Colonic mucosa (tissue), 4 donors: ENCODE results near the gene GNA14. TPM values are rescaled to one million over a fixed set of nuclear protein-coding genes. Genes with fewer than 3 reads are reported as not detected.

Experiments used
- DNase-seq: peaks from one replicate; pipeline ENCODE4 v3.0.0-alpha.2; 2020
- H3K27ac ChIP-seq: fragments of 200-600 bp; one replicate; pipeline ENCODE4 v1.8.0; 2021
- H3K27me3 ChIP-seq: fragments of 200-600 bp; one replicate; pipeline ENCODE4 v1.8.0; 2021
- H3K36me3 ChIP-seq: fragments of 200-600 bp; one replicate; pipeline ENCODE4 v1.8.0; 2021
- H3K4me1 ChIP-seq: fragments of 200-600 bp; one replicate; pipeline ENCODE4 v1.8.0; 2021; ENCODE audit warnings: mild to moderate bottlenecking
- H3K4me3 ChIP-seq: fragments of 200-600 bp; one replicate; pipeline ENCODE4 v1.8.0; 2021
- H3K9ac ChIP-seq, 2 donors: one replicate each; pipeline ENCODE4 v1.7.0; 2013; ENCODE audit warnings: control low read depth in 2 of 2, low read depth in 2 of 2, low read length in 2 of 2
- H3K9me3 ChIP-seq: fragments of 200-600 bp; one replicate; pipeline ENCODE4 v1.8.0; 2021
- intact Hi-C: fragments of 100-400 bp; cut with DNase I; formaldehyde crosslinking; loops from one replicate; pipeline ENCODE4 v1.14.1; 2022
- total RNA-seq, 2 donors: library from RNA; stranded (reverse); fragmentation: NEBNext Ultra II Directional in 1 of 2; extraction: Animal tissue kit (Norgen Biotek cat#: 25700) in 1 of 2; gene quantifications; one replicate each; pipeline ENCODE4 v1.2.1, GENCODE V29; 2021
- TF ChIP-seq, protein P1 (sequence below): fragments of 200-600 bp; IDR thresholded peaks from one replicate; pipeline ENCODE4 v1.8.0; 2022; ENCODE audit warnings: antibody characterized with exemption, mild to moderate bottlenecking
- donor health status: healthy.
- donor health status: DM: no; HTN: no; CAD: no.
- donor health status: DM: no; HTN: no; CAD: no.

Gene GNA14
- total RNA-seq, 2 donors from 2014 or later: 7.9 to 11.7 TPM

DNA sequence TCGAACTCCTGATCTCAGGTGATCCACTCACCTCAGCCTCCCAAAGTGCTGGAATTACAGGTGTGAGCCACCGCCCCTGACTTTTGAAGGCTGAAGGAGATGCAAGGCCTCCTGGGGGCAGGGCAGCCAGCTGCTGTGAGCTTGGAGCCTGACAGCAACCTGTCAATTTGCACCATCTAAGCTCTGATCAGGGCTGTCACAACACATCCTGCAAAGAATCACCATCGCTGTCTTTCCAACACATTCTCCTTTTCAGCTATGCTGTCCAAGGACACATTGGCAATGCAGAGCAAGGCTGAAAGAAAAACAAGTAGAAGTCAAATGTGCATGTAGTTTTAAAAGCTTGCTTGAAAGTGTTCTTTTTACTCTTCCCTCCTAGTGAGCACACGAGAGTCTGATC is 54.6 kb downstream of the GNA14 start:
- TF ChIP-seq, protein P1, sequence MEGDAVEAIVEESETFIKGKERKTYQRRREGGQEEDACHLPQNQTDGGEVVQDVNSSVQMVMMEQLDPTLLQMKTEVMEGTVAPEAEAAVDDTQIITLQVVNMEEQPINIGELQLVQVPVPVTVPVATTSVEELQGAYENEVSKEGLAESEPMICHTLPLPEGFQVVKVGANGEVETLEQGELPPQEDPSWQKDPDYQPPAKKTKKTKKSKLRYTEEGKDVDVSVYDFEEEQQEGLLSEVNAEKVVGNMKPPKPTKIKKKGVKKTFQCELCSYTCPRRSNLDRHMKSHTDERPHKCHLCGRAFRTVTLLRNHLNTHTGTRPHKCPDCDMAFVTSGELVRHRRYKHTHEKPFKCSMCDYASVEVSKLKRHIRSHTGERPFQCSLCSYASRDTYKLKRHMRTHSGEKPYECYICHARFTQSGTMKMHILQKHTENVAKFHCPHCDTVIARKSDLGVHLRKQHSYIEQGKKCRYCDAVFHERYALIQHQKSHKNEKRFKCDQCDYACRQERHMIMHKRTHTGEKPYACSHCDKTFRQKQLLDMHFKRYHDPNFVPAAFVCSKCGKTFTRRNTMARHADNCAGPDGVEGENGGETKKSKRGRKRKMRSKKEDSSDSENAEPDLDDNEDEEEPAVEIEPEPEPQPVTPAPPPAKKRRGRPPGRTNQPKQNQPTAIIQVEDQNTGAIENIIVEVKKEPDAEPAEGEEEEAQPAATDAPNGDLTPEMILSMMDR: no peak
- DNase-seq: no peak
- Histone ChIP-seq H3K36me3 (no peaks in the 10 kb centered on the region), H3K27ac (no peak overlapping the region), H3K9ac (no peak overlapping the region), H3K9me3 (no peaks in the 10 kb centered on the region), H3K4me3 (no peak overlapping the region), H3K27me3 (no peaks in the 10 kb centered on the region), H3K4me1 (peaks cover 5% of the 10 kb centered on the region)
- intact Hi-C loops: no loop called here

DNA sequence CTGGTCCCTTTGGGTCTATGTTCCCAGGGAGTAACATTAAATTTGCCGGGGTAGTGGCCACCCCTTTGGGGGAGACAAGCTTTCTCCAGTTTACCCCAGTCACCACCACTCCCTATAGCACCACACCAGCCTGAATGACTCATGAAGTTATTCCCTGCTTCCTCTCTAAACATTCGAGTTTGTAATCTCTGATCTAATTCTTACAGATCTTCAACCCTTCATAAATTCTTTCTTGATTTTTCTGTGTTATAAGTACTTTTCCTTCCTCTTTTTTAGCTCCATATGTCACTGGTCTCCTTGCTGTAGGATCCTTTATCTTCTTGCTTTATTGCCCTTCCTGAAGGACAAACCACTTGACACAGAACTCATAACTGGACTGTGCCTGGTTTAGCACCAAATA is 55.6 kb downstream of the GNA14 start:
- no peak for DNase-seq
- H3K4me1 ChIP-seq: peaks cover 6% of the 10 kb centered on the region
- no peak overlapping the region for H3K27ac ChIP-seq
- TF ChIP-seq, protein P1: no peak
- intact Hi-C loops: no loop called here
- no peaks in the 10 kb centered on the region for H3K36me3 ChIP-seq
- no peaks in the 10 kb centered on the region for H3K9me3 ChIP-seq
- H3K4me3 ChIP-seq: no peak overlapping the region
- H3K27me3 ChIP-seq: no peaks in the 10 kb centered on the region
- no peak overlapping the region for H3K9ac ChIP-seq

DNA sequence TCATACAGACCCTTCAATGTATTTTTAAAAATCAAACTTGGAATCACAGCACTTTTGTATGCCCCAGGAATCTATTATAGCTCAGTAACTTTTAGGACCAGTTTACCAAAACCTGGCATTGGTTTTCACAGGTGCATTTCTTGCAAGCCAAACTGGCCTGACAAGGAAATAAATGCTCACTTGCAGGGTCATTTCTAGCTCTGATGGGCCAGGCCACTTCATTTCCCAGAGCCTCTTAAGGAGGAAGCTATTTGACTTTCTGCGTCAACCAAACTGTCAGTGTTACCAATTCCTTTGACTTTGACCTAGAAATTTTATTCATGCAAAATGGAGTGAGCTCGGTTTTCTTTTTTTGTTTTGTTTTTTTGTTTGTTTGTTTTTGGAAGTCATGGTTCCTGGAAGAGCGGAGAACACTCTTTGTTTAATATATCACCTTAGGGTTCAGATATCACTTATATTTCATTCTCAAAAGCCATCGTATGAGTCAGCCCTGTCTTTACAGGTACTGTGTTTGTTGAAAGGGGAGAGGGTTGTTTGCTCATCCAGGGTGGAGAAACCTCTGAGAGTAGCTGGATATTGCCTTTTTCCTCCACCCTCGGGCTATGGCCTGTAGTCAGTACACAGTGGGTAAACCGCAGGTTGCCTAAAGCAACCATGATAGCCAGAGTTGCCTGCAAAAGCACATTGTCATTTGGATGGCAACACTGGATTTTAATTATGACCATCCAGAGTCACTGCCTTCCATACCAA is 58.9 kb downstream of the GNA14 start:
- Histone ChIP-seq H3K9ac (peak overlapping the region in 1 of 2 donors; percentile 62), H3K27me3 (no peaks in the 10 kb centered on the region), H3K4me1 (peaks cover 2% of the 10 kb centered on the region), H3K4me3 (no peak overlapping the region), H3K36me3 (no peaks in the 10 kb centered on the region), H3K9me3 (no peaks in the 10 kb centered on the region), H3K27ac (peak overlapping the region; percentile 87)
- TF ChIP-seq, protein P1: no peak
- intact Hi-C loops: no loop called here
- DNase-seq: peak; percentile 83

DNA sequence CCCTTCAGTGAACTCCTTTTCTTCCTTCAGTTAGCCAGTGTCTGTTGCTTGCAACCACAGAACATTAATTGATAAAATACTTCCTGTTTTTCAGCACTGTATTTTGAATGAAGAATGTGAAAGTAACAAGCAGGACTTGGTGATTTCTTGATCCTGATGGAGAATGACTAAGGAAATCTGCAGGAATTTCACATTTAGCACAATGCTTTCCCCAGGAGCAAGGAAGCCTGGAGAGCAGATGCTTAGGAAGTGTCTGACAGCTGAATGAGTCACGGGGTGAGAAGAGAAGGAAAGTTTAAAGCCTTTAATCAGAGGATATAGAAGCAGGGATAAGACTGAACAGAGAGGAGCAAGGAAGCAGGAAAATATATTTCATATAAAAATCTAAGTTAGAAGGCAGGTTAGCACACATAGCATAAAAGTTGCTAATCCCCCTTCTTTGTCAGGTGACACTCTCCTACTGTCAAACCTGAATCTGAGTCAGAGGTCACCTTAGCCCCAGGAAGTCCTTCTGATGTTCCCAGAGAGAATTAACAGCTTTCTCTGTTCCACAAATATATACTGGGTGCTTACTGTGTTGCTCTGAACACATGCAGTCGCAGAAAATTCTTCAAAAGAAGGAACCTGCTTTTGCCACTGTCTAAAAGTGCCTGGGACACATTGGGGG is 59.7 kb downstream of the GNA14 start:
- intact Hi-C loops: no loop called here
- no peak for DNase-seq

DNA sequence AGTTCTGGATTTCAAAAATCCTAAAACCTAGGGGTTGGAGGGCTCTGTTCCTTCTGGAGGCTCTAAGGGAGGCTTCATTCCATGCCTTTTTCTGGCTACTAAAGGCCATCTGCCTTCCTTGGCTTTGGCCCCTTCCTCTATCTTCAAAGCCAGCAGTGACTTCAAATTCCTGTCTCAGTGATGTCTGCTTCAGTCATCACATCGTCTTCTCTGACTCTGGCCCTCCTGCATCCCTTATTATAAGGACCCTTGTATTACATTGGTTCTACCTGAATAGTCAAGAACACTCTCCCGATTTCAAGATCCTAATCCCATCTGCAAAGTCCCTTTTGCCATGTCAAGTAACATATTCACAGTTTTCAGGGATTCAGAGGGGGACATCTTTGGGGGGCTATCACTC is 60.3 kb downstream of the GNA14 start:
- no peaks in the 10 kb centered on the region for H3K36me3 ChIP-seq
- no peak overlapping the region for H3K9ac ChIP-seq
- DNase-seq: no peak
- intact Hi-C loops: no loop called here
- H3K27ac ChIP-seq: peak overlapping the region; percentile 87
- TF ChIP-seq, protein P1: no peak
- H3K4me1 ChIP-seq: peaks cover 2% of the 10 kb centered on the region
- H3K9me3 ChIP-seq: no peaks in the 10 kb centered on the region
- H3K27me3 ChIP-seq: no peaks in the 10 kb centered on the region
- H3K4me3 ChIP-seq: no peak overlapping the region

More for the DNA sequence above, 59.7 kb downstream of the GNA14 start:
- TF ChIP-seq, protein P1: no peak
- H3K27ac ChIP-seq: peak overlapping the region; percentile 87
- no peak overlapping the region for H3K4me3 ChIP-seq
- H3K36me3 ChIP-seq: no peaks in the 10 kb centered on the region
- peaks cover 2% of the 10 kb centered on the region for H3K4me1 ChIP-seq
- H3K9me3 ChIP-seq: no peaks in the 10 kb centered on the region
- H3K27me3 ChIP-seq: no peaks in the 10 kb centered on the region
- H3K9ac ChIP-seq: peak overlapping the region in 1 of 2 donors; percentile 62
